ENCODE results near the gene LPIN1. TPM values are rescaled to one million over a fixed set of nuclear protein-coding genes. Genes with fewer than 3 reads are reported as not detected.

LPIN1 gene
- total RNA-seq, 4 donors from 2014 or later, result 28.7 to 47.0 (median 39.6) TPM

- Histone ChIP-seq H3K4me3 (replicated peaks in 1 of 3) (no peak overlapping the region), H3K27ac (no peak overlapping the region), H3K4me1 (no peaks in the 10 kb centered on the region), H3K36me3 (peaks cover 51 to 71% of the 10 kb centered on the region in 2 donors), H3K9me3 (no peaks in the 10 kb centered on the region), H3K27me3 (no peaks in the 10 kb centered on the region)
- no peak for DNase-seq
- WGBS, 2 donors, result 93 to 95% methylated on average over 18 of the region's 18 CpGs
- intact Hi-C loops (cut with DNase I), result no loop called here
- no peak for TF ChIP-seq POLR2A (IDR thresholded peaks at IDR 0.05)
- TF ChIP-seq, protein P1, sequence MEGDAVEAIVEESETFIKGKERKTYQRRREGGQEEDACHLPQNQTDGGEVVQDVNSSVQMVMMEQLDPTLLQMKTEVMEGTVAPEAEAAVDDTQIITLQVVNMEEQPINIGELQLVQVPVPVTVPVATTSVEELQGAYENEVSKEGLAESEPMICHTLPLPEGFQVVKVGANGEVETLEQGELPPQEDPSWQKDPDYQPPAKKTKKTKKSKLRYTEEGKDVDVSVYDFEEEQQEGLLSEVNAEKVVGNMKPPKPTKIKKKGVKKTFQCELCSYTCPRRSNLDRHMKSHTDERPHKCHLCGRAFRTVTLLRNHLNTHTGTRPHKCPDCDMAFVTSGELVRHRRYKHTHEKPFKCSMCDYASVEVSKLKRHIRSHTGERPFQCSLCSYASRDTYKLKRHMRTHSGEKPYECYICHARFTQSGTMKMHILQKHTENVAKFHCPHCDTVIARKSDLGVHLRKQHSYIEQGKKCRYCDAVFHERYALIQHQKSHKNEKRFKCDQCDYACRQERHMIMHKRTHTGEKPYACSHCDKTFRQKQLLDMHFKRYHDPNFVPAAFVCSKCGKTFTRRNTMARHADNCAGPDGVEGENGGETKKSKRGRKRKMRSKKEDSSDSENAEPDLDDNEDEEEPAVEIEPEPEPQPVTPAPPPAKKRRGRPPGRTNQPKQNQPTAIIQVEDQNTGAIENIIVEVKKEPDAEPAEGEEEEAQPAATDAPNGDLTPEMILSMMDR (IDR thresholded peaks at IDR 0.05), result no peak
Measured at GRCh38 chr2:11796190-11797171, 50.0 kb downstream of the LPIN1 start.

GRCh38 chr2:11797846-11798245, 51.4 kb downstream of the LPIN1 start:
- Histone ChIP-seq H3K4me3 (replicated peaks in 1 of 3) (no peak overlapping the region), H3K36me3 (peaks cover 37 to 63% of the 10 kb centered on the region in 2 donors), H3K4me1 (no peaks in the 10 kb centered on the region), H3K27ac (no peak overlapping the region), H3K9me3 (no peaks in the 10 kb centered on the region), H3K27me3 (no peaks in the 10 kb centered on the region)
- TF ChIP-seq, protein P1 (IDR thresholded peaks at IDR 0.05), result no peak
- no peak for TF ChIP-seq POLR2A (IDR thresholded peaks at IDR 0.05)
- intact Hi-C loops (cut with DNase I), result no loop called here
- DNase-seq, result no peak
- 90 to 97% methylated on average over 6 of the region's 6 CpGs for WGBS, 2 donors

DNA sequence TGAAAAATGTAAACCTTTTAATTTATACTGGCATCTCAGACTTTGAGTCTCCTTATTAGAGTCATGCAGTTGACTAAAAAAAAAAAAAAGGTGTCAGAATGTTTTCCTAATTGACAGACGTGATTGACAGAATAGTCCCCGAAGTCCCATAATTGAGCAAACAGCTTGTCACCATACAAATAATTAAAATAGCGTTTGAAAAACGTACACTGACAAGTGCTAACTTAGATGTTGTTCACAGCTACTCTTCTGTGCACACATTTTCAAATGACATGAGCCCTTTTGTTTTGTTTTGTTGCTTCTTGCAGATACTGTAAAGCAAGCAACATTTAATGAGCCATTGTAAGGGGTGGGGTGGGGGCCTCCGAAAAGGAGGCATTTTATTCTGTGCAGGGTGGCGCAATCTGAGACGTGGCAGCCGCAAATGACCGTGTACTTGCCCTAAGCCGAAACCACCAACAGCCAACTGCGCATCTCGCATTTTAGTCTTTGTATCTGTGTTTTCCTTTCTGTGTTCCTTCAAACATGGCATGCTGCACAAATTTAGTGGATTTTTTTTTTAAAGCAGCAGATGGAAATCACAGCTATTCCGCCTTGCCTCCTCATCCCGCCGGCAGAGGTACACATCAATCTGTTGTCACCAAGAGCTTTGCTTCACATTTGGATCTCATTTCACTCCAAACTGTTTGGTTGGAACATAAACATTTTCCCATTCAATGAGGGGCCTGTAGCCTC, 52.4 kb downstream of the LPIN1 start:
- 90 to 96% methylated on average over 15 of the region's 15 CpGs for WGBS, 2 donors

DNA sequence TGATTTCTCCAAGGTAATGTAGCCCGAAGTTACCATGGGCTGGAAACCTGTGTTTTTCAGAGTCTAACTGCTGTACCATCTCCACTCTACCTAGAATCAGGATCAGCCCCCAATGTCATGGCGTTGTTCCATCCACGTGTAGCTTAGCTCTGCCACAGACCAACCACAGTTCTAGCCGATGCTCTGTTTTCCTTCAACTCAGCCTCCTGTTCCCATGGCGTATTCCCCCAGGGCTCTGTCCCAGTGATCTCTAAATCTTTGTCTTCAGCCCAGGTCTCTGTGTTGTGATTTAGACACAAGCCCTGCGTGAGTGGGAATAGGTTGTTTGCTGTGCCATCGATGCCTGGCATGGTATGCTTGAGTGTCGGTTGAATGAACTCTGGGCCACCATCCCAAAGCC, 53.4 kb downstream of the LPIN1 start:
- Histone ChIP-seq H3K27me3 (no peaks in the 10 kb centered on the region), H3K4me3 (replicated peaks in 1 of 3) (no peak overlapping the region), H3K27ac (no peak overlapping the region), H3K36me3 (peaks cover 46 to 64% of the 10 kb centered on the region in 2 donors), H3K4me1 (no peaks in the 10 kb centered on the region), H3K9me3 (no peaks in the 10 kb centered on the region)
- intact Hi-C loops (cut with DNase I), result no loop called here
- WGBS, 2 donors, result 84 to 97% methylated on average over 6 to 8 of the region's 8 CpGs
- TF ChIP-seq, protein P1 (IDR thresholded peaks at IDR 0.05), result no peak
- no peak for TF ChIP-seq POLR2A (IDR thresholded peaks at IDR 0.05)
- DNase-seq, result no peak

More for the DNA sequence above, 52.4 kb downstream of the LPIN1 start:
- Histone ChIP-seq H3K4me3 (replicated peaks in 1 of 3) (no peak overlapping the region), H3K27me3 (no peaks in the 10 kb centered on the region), H3K36me3 (peaks cover 37 to 63% of the 10 kb centered on the region in 2 donors), H3K4me1 (no peaks in the 10 kb centered on the region), H3K9me3 (no peaks in the 10 kb centered on the region), H3K27ac (no peak overlapping the region)
- intact Hi-C loops (cut with DNase I), result no loop called here
- no peak for DNase-seq
- no peak for TF ChIP-seq POLR2A (IDR thresholded peaks at IDR 0.05)
- TF ChIP-seq, protein P1 (IDR thresholded peaks at IDR 0.05), result no peak
